ENCODE data around the gene ABHD12B. TPM values are rescaled to one million over a fixed set of nuclear protein-coding genes. Genes with fewer than 3 reads are reported as not detected.
"Not testable (repeated sequence)": the region's sequence is repeated elsewhere in the genome, so short reads cannot be mapped to it uniquely, and the experiment has no call there.

ABHD12B gene
- total and polyA plus RNA-seq, 2 experiments from 2014 or later, result 9.0 to 52.8 TPM

DNA sequence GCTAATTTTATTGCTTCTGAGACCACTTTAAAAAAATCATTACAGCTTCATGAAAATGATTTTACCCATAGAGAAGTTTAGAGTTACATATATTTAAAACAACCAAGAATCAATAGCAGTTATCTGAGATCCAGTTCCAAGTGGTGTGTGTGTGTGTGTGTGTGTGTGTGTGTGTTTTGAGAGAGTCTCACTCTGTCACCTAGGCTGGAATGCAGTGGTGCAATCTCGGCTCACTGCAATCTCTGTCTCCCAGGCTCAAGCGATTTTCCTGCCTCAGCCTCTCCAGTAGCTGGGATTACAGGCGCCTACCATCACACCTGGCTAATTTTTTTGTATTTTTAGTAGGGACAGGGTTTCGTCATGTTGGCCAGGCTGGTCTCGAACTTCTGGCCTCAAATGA, 47.7 kb downstream of the ABHD12B start:
- not testable (repeated sequence) for H3K27ac Mint-ChIP-seq; H2AFZ ChIP-seq; H3K4me3 ChIP-seq; H3K27me3 Mint-ChIP-seq (ENCODE audit: insufficient read depth, low read depth, poor library complexity); H3K4me3 Mint-ChIP-seq; H3K9me3 Mint-ChIP-seq; H3K4me1 Mint-ChIP-seq; H4K20me1 ChIP-seq (replicated peaks; ENCODE audit: insufficient read depth); H3K9me2 ChIP-seq (ENCODE audit: insufficient read depth); H3K27ac ChIP-seq (ENCODE audit: low read depth); H3F3A ChIP-seq (replicated peaks; ENCODE audit: low read depth); H3K4me1 ChIP-seq (ENCODE audit: insufficient read depth); DNase-seq (ENCODE audit: low spot score); H3K4me2 ChIP-seq; ATAC-seq; H3K27me3 ChIP-seq (ENCODE audit: insufficient read depth); H3K79me2 ChIP-seq (replicated peaks; ENCODE audit: insufficient read depth)
- H3K36me3 ChIP-seq (ENCODE audit: insufficient read depth), result peaks cover 15% of the 10 kb centered on the region; the same call in 1 of the 2 replicates
- H3K36me3 Mint-ChIP-seq (ENCODE audit: low read depth), result peaks cover 49% of the 10 kb centered on the region

- H3K4me3 Mint-ChIP-seq, result no peak overlapping the region
- TF ChIP-seq EZH2phosphoT487 (IDR thresholded peaks at IDR 0.05; ENCODE audit: unreplicated experiment) (no peak), CREB1 (CRISPR knock-in tag; IDR thresholded peaks at IDR 0.05; ENCODE audit: low read depth) (no peak), POLR2AphosphoS5 (IDR thresholded peaks at IDR 0.05; ENCODE audit: low read depth) (no peak), STAT1 (IDR thresholded peaks at IDR 0.05; ENCODE audit: unreplicated experiment) (no peak), ETS1 (IDR thresholded peaks at IDR 0.05) (no peak), EZH2 (IDR thresholded peaks at IDR 0.05; ENCODE audit: low read depth, unreplicated experiment) (no peak), ZNF114 (CRISPR knock-in tag; IDR thresholded peaks at IDR 0.05) (no peak)
- Histone ChIP-seq H3K4me3 (no peak overlapping the region), H3F3A (replicated peaks; ENCODE audit: low read depth) (no peaks in the 10 kb centered on the region), H4K20me1 (replicated peaks; ENCODE audit: insufficient read depth) (no peaks in the 10 kb centered on the region), H3K36me3 (ENCODE audit: insufficient read depth) (peaks cover 9% of the 10 kb centered on the region; the same call in 1 of the 2 replicates), H3K4me1 (ENCODE audit: insufficient read depth) (peaks cover 12% of the 10 kb centered on the region; the same call in 1 of the 2 replicates), H3K27ac (ENCODE audit: low read depth) (peak overlapping the region; percentile 50), H3K9me2 (ENCODE audit: insufficient read depth) (no peaks in the 10 kb centered on the region), H3K27me3 (ENCODE audit: insufficient read depth) (no peaks in the 10 kb centered on the region), H3K4me2 (0 out of 2 replicates have a peak overlapping the region, but pooled peaks have one; percentile 31), H3K79me2 (replicated peaks; ENCODE audit: insufficient read depth) (no peaks in the 10 kb centered on the region), H2AFZ (no peak overlapping the region)
- H3K4me1 Mint-ChIP-seq, result peaks cover 13% of the 10 kb centered on the region
- H3K27ac Mint-ChIP-seq, result peak overlapping the region; percentile 10; the same call in 1 of the 2 replicates
- DNase-seq (ENCODE audit: low spot score), result peak; percentile 50
- peaks cover 2% of the 10 kb centered on the region for H3K27me3 Mint-ChIP-seq (ENCODE audit: insufficient read depth, low read depth, poor library complexity)
- H3K36me3 Mint-ChIP-seq (ENCODE audit: low read depth), result peaks cover 44% of the 10 kb centered on the region
- ATAC-seq, result peak; percentile 50
- no peaks in the 10 kb centered on the region for H3K9me3 Mint-ChIP-seq
Observed at GRCh38 chr14:50920482-50921230, 48.8 kb downstream of the ABHD12B start.

DNA sequence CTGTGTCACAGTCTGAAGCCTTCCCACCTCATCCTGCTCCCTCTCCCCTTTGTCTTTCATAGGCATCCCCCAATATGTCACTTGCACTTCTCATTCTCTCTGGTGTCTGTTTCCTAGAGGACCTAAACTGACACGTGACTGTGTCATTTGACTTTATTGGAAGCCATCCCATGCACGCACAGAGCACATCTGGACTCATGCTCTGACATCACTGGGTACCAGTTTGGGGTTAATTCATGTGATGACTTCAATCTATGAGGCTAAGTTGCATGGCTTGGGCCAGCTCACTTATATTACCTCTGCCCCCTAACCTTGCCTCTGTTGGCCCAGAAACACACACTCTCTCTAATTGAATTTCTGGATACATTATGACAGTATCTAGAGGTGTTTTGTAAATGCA, 51.0 kb downstream of the ABHD12B start:
- H3K36me3 Mint-ChIP-seq (ENCODE audit: low read depth), result peaks cover 29% of the 10 kb centered on the region
- no peak for ATAC-seq
- no peak for TF ChIP-seq NANOG (IDR thresholded peaks at IDR 0.05; ENCODE audit: borderline replicate concordance)
- no peak for TF ChIP-seq CREB1 (CRISPR knock-in tag; IDR thresholded peaks at IDR 0.05; ENCODE audit: low read depth)
- no peak for TF ChIP-seq STAT1 (IDR thresholded peaks at IDR 0.05; ENCODE audit: unreplicated experiment)
- TF ChIP-seq ZNF331 (CRISPR knock-in tag; IDR thresholded peaks at IDR 0.05; ENCODE audit: low read depth), result no peak
- TF ChIP-seq REST (IDR thresholded peaks at IDR 0.05; ENCODE audit: unreplicated experiment), result no peak
- no peak for TF ChIP-seq EZH2phosphoT487 (IDR thresholded peaks at IDR 0.05; ENCODE audit: unreplicated experiment)
- no peak for TF ChIP-seq ZNF114 (CRISPR knock-in tag; IDR thresholded peaks at IDR 0.05)
- TF ChIP-seq EZH2 (IDR thresholded peaks at IDR 0.05; ENCODE audit: low read depth, unreplicated experiment), result no peak
- TF ChIP-seq JUNB (IDR thresholded peaks at IDR 0.05; ENCODE audit: unreplicated experiment), result no peak
- no peak for TF ChIP-seq POLR2AphosphoS5 (IDR thresholded peaks at IDR 0.05; ENCODE audit: low read depth)
- TF ChIP-seq, protein P1, sequence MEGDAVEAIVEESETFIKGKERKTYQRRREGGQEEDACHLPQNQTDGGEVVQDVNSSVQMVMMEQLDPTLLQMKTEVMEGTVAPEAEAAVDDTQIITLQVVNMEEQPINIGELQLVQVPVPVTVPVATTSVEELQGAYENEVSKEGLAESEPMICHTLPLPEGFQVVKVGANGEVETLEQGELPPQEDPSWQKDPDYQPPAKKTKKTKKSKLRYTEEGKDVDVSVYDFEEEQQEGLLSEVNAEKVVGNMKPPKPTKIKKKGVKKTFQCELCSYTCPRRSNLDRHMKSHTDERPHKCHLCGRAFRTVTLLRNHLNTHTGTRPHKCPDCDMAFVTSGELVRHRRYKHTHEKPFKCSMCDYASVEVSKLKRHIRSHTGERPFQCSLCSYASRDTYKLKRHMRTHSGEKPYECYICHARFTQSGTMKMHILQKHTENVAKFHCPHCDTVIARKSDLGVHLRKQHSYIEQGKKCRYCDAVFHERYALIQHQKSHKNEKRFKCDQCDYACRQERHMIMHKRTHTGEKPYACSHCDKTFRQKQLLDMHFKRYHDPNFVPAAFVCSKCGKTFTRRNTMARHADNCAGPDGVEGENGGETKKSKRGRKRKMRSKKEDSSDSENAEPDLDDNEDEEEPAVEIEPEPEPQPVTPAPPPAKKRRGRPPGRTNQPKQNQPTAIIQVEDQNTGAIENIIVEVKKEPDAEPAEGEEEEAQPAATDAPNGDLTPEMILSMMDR (conservative IDR thresholded peaks at IDR 0.05; ENCODE audit: low read depth in 2 of 2), result no peak

More for the DNA sequence above, 51.0 kb downstream of the ABHD12B start:
- peaks cover 17% of the 10 kb centered on the region; the same call in 1 of the 2 replicates for H3K4me1 ChIP-seq (ENCODE audit: insufficient read depth)
- no peaks in the 10 kb centered on the region for H3K27me3 ChIP-seq (ENCODE audit: insufficient read depth)
- H2AFZ ChIP-seq, result no peak overlapping the region
- no peak overlapping the region for H3K4me2 ChIP-seq
- no peaks in the 10 kb centered on the region for H3F3A ChIP-seq (replicated peaks; ENCODE audit: low read depth)
- H3K27ac Mint-ChIP-seq, result no peak overlapping the region
- no peak overlapping the region for H3K4me3 Mint-ChIP-seq
- H3K79me2 ChIP-seq (replicated peaks; ENCODE audit: insufficient read depth), result no peaks in the 10 kb centered on the region
- H3K27ac ChIP-seq (ENCODE audit: low read depth), result no peak overlapping the region
- H3K9me2 ChIP-seq (ENCODE audit: insufficient read depth), result no peaks in the 10 kb centered on the region
- peaks cover 16% of the 10 kb centered on the region for H3K4me1 Mint-ChIP-seq
- no peak overlapping the region for H3K4me3 ChIP-seq
- H3K9me3 Mint-ChIP-seq, result no peaks in the 10 kb centered on the region
- H4K20me1 ChIP-seq (replicated peaks; ENCODE audit: insufficient read depth), result no peaks in the 10 kb centered on the region
- no peak for DNase-seq (ENCODE audit: low spot score)
- peaks cover 6% of the 10 kb centered on the region; the same call in 1 of the 2 replicates for H3K36me3 ChIP-seq (ENCODE audit: insufficient read depth)
- H3K27me3 Mint-ChIP-seq (ENCODE audit: insufficient read depth, low read depth, poor library complexity), result peaks cover 3% of the 10 kb centered on the region

Measured in GM23338 (cell line).